Measurements from ENCODE around the gene CDYL.

CDYL gene

GRCh38 chr6:4931530-4932227 lies 155.5 kb downstream of the CDYL start:
- no peak for DNase-seq (ENCODE audit: low read depth in 1 of 2, low spot score in 1 of 2)

GRCh38 chr6:4932228-4932903 lies 156.2 kb downstream of the CDYL start:
- DNase-seq (ENCODE audit: low read depth in 1 of 2, low spot score in 1 of 2), result no peak

GRCh38 chr6:4935486-4935885 lies 159.3 kb downstream of the CDYL start:
- no peak for DNase-seq (ENCODE audit: low read depth in 1 of 2, low spot score in 1 of 2)

GRCh38 chr6:4935975-4936680 lies 159.9 kb downstream of the CDYL start:
- no peak for DNase-seq (ENCODE audit: low read depth in 1 of 2, low spot score in 1 of 2)

- DNase-seq (ENCODE audit: low read depth in 1 of 2, low spot score in 1 of 2), result no peak
These were observed 160.5 kb downstream of the CDYL start for GRCh38 chr6:4936681-4937041.

GRCh38 chr6:4937414-4937813 lies 161.2 kb downstream of the CDYL start:
- no peak for DNase-seq (ENCODE audit: low read depth in 1 of 2, low spot score in 1 of 2)

GRCh38 chr6:4939241-4939640 lies 163.0 kb downstream of the CDYL start:
- DNase-seq (ENCODE audit: low read depth in 1 of 2, low spot score in 1 of 2), result no peak

- DNase-seq (ENCODE audit: low read depth in 1 of 2, low spot score in 1 of 2), result no peak
These were observed 164.2 kb downstream of the CDYL start for GRCh38 chr6:4940416-4940815.

- peak; percentile 4 to 37 for DNase-seq (ENCODE audit: low read depth in 1 of 2, low spot score in 1 of 2)
These were observed 165.8 kb downstream of the CDYL start for GRCh38 chr6:4941782-4942672.

- DNase-seq (ENCODE audit: low read depth in 1 of 2, low spot score in 1 of 2), result no peak
These were observed 166.4 kb downstream of the CDYL start for GRCh38 chr6:4942673-4943009.

GRCh38 chr6:4943716-4944115 lies 167.5 kb downstream of the CDYL start:
- DNase-seq (ENCODE audit: low read depth in 1 of 2, low spot score in 1 of 2), result no peak

- DNase-seq (ENCODE audit: low read depth in 1 of 2, low spot score in 1 of 2), result no peak
These were observed 168.1 kb downstream of the CDYL start for GRCh38 chr6:4944325-4944724.

GRCh38 chr6:4946521-4946920 lies 170.3 kb downstream of the CDYL start:
- no peak for DNase-seq (ENCODE audit: low read depth in 1 of 2, low spot score in 1 of 2)

GRCh38 chr6:4947716-4948115 lies 171.5 kb downstream of the CDYL start:
- no peak for DNase-seq (ENCODE audit: low read depth in 1 of 2, low spot score in 1 of 2)

- no peak for DNase-seq (ENCODE audit: low read depth in 1 of 2, low spot score in 1 of 2)
These were observed 172.7 kb downstream of the CDYL start for GRCh38 chr6:4948781-4949450.

- no peak for DNase-seq (ENCODE audit: low read depth in 1 of 2, low spot score in 1 of 2)
These were observed 173.9 kb downstream of the CDYL start for GRCh38 chr6:4950076-4950475.

- no peak for DNase-seq (ENCODE audit: low read depth in 1 of 2, low spot score in 1 of 2)
These were observed 174.8 kb downstream of the CDYL start for GRCh38 chr6:4950836-4951533.

- DNase-seq (ENCODE audit: low read depth in 1 of 2, low spot score in 1 of 2), result no peak
These were observed 177.2 kb downstream of the CDYL start for GRCh38 chr6:4953440-4953839.

- no peak for DNase-seq (ENCODE audit: low read depth in 1 of 2, low spot score in 1 of 2)
These were observed 180.4 kb downstream of the CDYL start for GRCh38 chr6:4956625-4957024.

- no peak for DNase-seq (ENCODE audit: low read depth in 1 of 2, low spot score in 1 of 2)
These were observed 181.5 kb downstream of the CDYL start for GRCh38 chr6:4957521-4958231.

Measured in activated CD4-positive, alpha-beta T cell treated with anti-CD3 and anti-CD28 coated beads, Interleukin-2, amount 50 U/mL, for 24 hours (primary cell).